Kidney tubule cell (primary cell): Measurements from ENCODE around the gene HOATZ.

Experiments
- DNase-seq: peaks from one replicate; pipeline ENCODE4 v3.0.0-alpha.2; 2018; ENCODE audit warnings: low spot score

HOATZ gene

GRCh38 chr11:111581341-111581740, 66.8 kb downstream of the HOATZ start:
- DNase-seq, result no peak

GRCh38 chr11:111582163-111582562, 67.6 kb downstream of the HOATZ start:
- no peak for DNase-seq

- no peak for DNase-seq
Measured at GRCh38 chr11:111582881-111583280, 68.3 kb downstream of the HOATZ start.

DNA sequence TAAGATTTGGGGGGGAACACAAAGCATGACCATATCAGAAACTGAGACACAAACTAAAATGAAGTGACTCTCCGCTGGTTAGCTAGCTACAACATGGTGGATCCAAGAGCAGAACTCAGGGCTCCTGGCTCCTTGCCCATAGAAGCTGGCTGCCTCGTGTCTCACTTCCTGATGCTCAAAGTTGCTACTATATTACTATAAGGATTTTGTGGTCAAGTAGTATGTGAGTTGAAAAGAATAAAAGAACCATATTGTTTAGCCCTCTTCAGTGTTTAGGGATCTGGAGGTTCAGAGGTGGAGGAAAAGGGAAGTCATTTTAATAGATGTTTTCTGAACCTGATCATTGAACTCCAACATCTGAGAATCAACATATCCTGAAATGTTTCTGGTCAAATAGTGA, 70.8 kb downstream of the HOATZ start:
- DNase-seq, result peak; percentile 65

DNA sequence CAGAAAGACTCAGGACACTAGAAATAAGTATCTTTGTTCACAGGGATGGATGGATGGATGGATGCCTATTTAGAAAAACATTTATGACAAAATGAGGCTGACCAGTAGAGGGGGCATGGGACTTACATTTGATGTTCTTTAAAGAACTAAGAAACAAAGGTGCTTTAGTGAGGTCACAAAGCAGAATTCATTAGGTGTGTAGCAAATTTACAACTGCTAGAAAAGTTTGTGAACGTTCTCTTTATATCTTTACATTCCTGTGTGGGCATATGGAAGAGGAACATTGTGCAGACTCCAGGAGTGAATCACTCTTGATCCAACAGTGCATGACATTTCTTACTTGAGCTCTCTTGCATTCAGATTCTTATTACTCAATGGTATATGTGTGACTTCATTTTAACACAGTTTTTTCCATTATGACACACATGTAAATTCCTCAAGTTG, 71.8 kb downstream of the HOATZ start:
- peak; percentile 91 for DNase-seq
